Right lobe of liver (tissue), 6 donors: Measurements from ENCODE around the gene RCSD1. TPM values are rescaled to one million over a fixed set of nuclear protein-coding genes. Genes with fewer than 3 reads are reported as not detected.

ENCODE experiments used
- ATAC-seq, 4 donors: fragments of 200-7000 bp; cut with Tn5 transposase; one replicate each; pipeline ENCODE4 v1.9.1; 2020; ENCODE audit warnings: mild to moderate bottlenecking in 4 of 4, moderate library complexity in 4 of 4
- DNase-seq, 3 donors: peaks; one replicate each; pipeline ENCODE4 v3.0.0-alpha.2; 2020
- H3K27ac ChIP-seq, 3 donors: fragments of 200-600 bp; one replicate each; pipeline ENCODE4 v1.8.0; 2022
- H3K27me3 ChIP-seq, 2 donors: fragments of 200-600 bp; one replicate each; pipeline ENCODE4 v1.8.0; 2022
- H3K36me3 ChIP-seq, 4 donors: fragments of 200-600 bp; sonication (generic) in 1 of 4; one replicate each; pipeline versions ENCODE4 v1.5.1 to v1.8.0; 2017 to 2022; ENCODE audit warnings: control low read depth in 1 of 4
- H3K4me1 ChIP-seq, 4 donors: fragments of 200-600 bp; sonication (generic) in 1 of 4; one replicate each; pipeline versions ENCODE4 v1.5.1 to v1.8.0; 2017 to 2022; ENCODE audit warnings: control low read depth in 1 of 4
- H3K4me3 ChIP-seq, 3 donors: fragments of 200-600 bp; one replicate each; pipeline ENCODE4 v1.8.0; 2022
- H3K9me3 ChIP-seq, 4 donors: fragments of 200-600 bp; sonication (generic) in 1 of 4; one replicate each; pipeline versions ENCODE4 v1.5.1 to v1.8.0; 2017 to 2022; ENCODE audit warnings: control low read depth in 1 of 4
- POLR2A ChIP-seq: fragments of 450-650 bp; IDR thresholded peaks from one replicate; pipeline ENCODE4 v1.6.1; 2017; ENCODE audit warnings: antibody characterized with exemption, mild to moderate bottlenecking
- WGBS: methylation state at CpG from one replicate; pipeline ENCODE4 v1.1.6; 2018; ENCODE audit warnings: low coverage, low lambda C conversion rate; ENCODE audit not compliant: insufficient coverage; ENCODE audit errors: missing lambda C conversion rate; 5-methylcytosine and 5-hydroxymethylcytosine counted together
- intact Hi-C, 2 donors: fragments of 100-400 bp; cut with DNase I; formaldehyde crosslinking; loops; one replicate each; pipeline versions ENCODE4 v1.11.2 to v1.14.1; 2022
- total RNA-seq, 6 experiments: library from RNA; depleted of rRNA in 2 of 6; stranded (reverse); fragments of >200 nt in 2 of 6; fragmentation: NEBNext Ultra II Directional in 3 of 6; extraction: Animal tissue kit (Norgen Biotek cat#: 25700) in 3 of 6; gene quantifications; one replicate each; pipeline versions ENCODE4 v1.1.0 to v1.2.4, GENCODE V29; 2016 to 2023
- TF ChIP-seq, protein P1 (sequence below), 4 donors: fragments of 200-600 bp in 3 of 4; fragments of 450-650 bp in 1 of 4; IDR thresholded peaks; one replicate each; pipeline versions ENCODE4 v1.5.1 to v1.8.0; 2016 to 2022; ENCODE audit warnings: antibody characterized with exemption in 4 of 4, mild to moderate bottlenecking in 2 of 4
- donor health status: DM: no; HTN: yes; CAD: no.
- donor health status: DM: no; HTN: no; CAD: no.
- donor health status: DM: no; HTN: no; CAD: no.
- donor health status: DM: no; HTN: yes; CAD: no.
- donor health status: DM: no; HTN: yes; CAD: no.

The RCSD1 gene
- total RNA-seq, 6 experiments from 2014 or later = 2.4 to 8.4 (median 5.0) TPM

- whole genome bisulfite sequencing = 42% methylated on average over 1 of the region's 1 CpG
- ATAC-seq = no peak
- Histone ChIP-seq H3K4me3 (no peak overlapping the region), H3K9me3 (no peaks in the 10 kb centered on the region), H3K27me3 (no peaks in the 10 kb centered on the region), H3K27ac (no peak overlapping the region), H3K36me3 (no peaks in the 10 kb centered on the region), H3K4me1 (no peaks in the 10 kb centered on the region)
- no peak for DNase-seq
- intact Hi-C loops = no loop called here
- no peak for TF ChIP-seq POLR2A
- TF ChIP-seq, protein P1, sequence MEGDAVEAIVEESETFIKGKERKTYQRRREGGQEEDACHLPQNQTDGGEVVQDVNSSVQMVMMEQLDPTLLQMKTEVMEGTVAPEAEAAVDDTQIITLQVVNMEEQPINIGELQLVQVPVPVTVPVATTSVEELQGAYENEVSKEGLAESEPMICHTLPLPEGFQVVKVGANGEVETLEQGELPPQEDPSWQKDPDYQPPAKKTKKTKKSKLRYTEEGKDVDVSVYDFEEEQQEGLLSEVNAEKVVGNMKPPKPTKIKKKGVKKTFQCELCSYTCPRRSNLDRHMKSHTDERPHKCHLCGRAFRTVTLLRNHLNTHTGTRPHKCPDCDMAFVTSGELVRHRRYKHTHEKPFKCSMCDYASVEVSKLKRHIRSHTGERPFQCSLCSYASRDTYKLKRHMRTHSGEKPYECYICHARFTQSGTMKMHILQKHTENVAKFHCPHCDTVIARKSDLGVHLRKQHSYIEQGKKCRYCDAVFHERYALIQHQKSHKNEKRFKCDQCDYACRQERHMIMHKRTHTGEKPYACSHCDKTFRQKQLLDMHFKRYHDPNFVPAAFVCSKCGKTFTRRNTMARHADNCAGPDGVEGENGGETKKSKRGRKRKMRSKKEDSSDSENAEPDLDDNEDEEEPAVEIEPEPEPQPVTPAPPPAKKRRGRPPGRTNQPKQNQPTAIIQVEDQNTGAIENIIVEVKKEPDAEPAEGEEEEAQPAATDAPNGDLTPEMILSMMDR (IDR thresholded peaks at IDR 0.05) = no peak
Measured at GRCh38 chr1:167587872-167588271, 42.2 kb upstream of the RCSD1 start.

- Histone ChIP-seq H3K27me3 (no peaks in the 10 kb centered on the region), H3K27ac (no peak overlapping the region), H3K4me3 (no peak overlapping the region), H3K4me1 (no peaks in the 10 kb centered on the region), H3K36me3 (no peaks in the 10 kb centered on the region), H3K9me3 (no peaks in the 10 kb centered on the region)
- ATAC-seq = no peak
- intact Hi-C loops = no loop called here
- 53% methylated on average over 2 of the region's 2 CpGs for WGBS
- DNase-seq = no peak
- no peak for TF ChIP-seq POLR2A
- TF ChIP-seq, protein P1 (IDR thresholded peaks at IDR 0.05) = no peak
Measured at GRCh38 chr1:167588361-167588760, 41.7 kb upstream of the RCSD1 start.

GRCh38 chr1:167592475-167592874 is 37.6 kb upstream of the RCSD1 start:
- Histone ChIP-seq H3K4me3 (no peak overlapping the region), H3K9me3 (no peaks in the 10 kb centered on the region), H3K4me1 (no peaks in the 10 kb centered on the region), H3K36me3 (no peaks in the 10 kb centered on the region), H3K27me3 (no peaks in the 10 kb centered on the region), H3K27ac (no peak overlapping the region)
- TF ChIP-seq, protein P1 (IDR thresholded peaks at IDR 0.05) = no peak
- no peak for TF ChIP-seq POLR2A
- no peak for ATAC-seq
- intact Hi-C loops = no loop called here
- DNase-seq = no peak

GRCh38 chr1:167593860-167594259 is 36.2 kb upstream of the RCSD1 start:
- DNase-seq (no peak), ATAC-seq (no peak)
- Histone ChIP-seq H3K4me3 (no peak overlapping the region), H3K36me3 (no peaks in the 10 kb centered on the region), H3K27me3 (no peaks in the 10 kb centered on the region), H3K9me3 (no peaks in the 10 kb centered on the region), H3K27ac (no peak overlapping the region), H3K4me1 (no peaks in the 10 kb centered on the region)
- TF ChIP-seq, protein P1 (IDR thresholded peaks at IDR 0.05) = no peak
- no peak for TF ChIP-seq POLR2A
- intact Hi-C loops = no loop called here
- WGBS = 68% methylated on average over 5 of the region's 5 CpGs

- WGBS = 70% methylated on average over 6 of the region's 6 CpGs
- no peaks in the 10 kb centered on the region for H3K27me3 ChIP-seq
- H3K9me3 ChIP-seq = no peaks in the 10 kb centered on the region
- no peaks in the 10 kb centered on the region for H3K36me3 ChIP-seq
- no peak for DNase-seq
- H3K27ac ChIP-seq = no peak overlapping the region
- TF ChIP-seq, protein P1 (IDR thresholded peaks at IDR 0.05) = no peak
- H3K4me1 ChIP-seq = peaks cover 0 to 2% (median 0%) of the 10 kb centered on the region in 4 donors
- no peak overlapping the region for H3K4me3 ChIP-seq
- intact Hi-C loops = no loop called here
- ATAC-seq = no peak
Measured at GRCh38 chr1:167594822-167595221, 35.2 kb upstream of the RCSD1 start.
